Prostate gland (tissue), 2 donors: ENCODE measurements around the gene NUDT4B.
"Not testable (repeated sequence)": the region's sequence is repeated elsewhere in the genome, so short reads cannot be mapped to it uniquely, and the experiment has no call there.

Experiments
- POLR2A ChIP-seq: fragments of 450-650 bp; IDR thresholded peaks from one replicate; pipeline ENCODE4 v1.6.1; 2016; ENCODE audit warnings: antibody characterized with exemption, mild to moderate bottlenecking
- TF ChIP-seq, protein P1 (sequence below), 4 experiments: fragments of 200-600 bp in 2 of 4; fragments of 450-650 bp in 2 of 4; sonication (generic) in 2 of 4; IDR thresholded peaks; 1 replicate in 3 of 4; 2 replicates in 1 of 4; pipeline ENCODE4 v1.5.1; 2016 to 2019; ENCODE audit warnings: antibody characterized with exemption in 4 of 4, mild to moderate bottlenecking in 2 of 4, moderate library complexity in 2 of 4

DNA sequence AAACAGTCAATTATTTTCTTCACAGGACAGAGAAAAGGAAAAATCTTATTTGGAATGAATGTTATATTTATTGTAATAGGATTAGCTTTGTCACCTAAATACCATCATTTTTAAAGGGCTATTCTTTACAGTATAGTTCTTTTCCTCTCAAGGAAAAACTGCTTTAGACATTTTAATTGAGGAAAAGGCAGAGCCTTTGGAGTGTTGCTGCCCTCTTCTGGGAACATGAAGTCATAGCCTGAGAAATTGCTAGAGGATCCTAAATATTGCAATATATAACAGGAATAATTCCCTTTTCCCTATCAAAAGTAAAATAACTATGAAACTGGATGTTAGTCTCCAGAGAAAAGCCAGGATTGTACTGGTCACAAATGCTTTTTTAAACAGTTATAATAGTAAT lies 12.8 kb downstream of the NUDT4B start:
- TF ChIP-seq, protein P1, sequence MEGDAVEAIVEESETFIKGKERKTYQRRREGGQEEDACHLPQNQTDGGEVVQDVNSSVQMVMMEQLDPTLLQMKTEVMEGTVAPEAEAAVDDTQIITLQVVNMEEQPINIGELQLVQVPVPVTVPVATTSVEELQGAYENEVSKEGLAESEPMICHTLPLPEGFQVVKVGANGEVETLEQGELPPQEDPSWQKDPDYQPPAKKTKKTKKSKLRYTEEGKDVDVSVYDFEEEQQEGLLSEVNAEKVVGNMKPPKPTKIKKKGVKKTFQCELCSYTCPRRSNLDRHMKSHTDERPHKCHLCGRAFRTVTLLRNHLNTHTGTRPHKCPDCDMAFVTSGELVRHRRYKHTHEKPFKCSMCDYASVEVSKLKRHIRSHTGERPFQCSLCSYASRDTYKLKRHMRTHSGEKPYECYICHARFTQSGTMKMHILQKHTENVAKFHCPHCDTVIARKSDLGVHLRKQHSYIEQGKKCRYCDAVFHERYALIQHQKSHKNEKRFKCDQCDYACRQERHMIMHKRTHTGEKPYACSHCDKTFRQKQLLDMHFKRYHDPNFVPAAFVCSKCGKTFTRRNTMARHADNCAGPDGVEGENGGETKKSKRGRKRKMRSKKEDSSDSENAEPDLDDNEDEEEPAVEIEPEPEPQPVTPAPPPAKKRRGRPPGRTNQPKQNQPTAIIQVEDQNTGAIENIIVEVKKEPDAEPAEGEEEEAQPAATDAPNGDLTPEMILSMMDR (IDR thresholded peaks at IDR 0.05) = not testable (repeated sequence)
- not testable (repeated sequence) for TF ChIP-seq POLR2A
